HEK293 (cell line): Measurements from ENCODE around the gene EFEMP2.
A peak's percentile ranks its signal among the peaks of the same experiment; 100 is the strongest.

Source experiments
- BCL11A ChIP-seq: fragments of 450-650 bp; formaldehyde crosslinking; IDR thresholded peaks from 2 replicates; pipeline ENCODE4 v1.5.1; 2016; ENCODE audit warnings: low read depth, missing biosample characterization, missing genetic modification characterization
- KLF7 ChIP-seq: fragments of 450-650 bp; formaldehyde crosslinking; IDR thresholded peaks from 2 replicates; pipeline ENCODE4 v1.5.1; 2016; ENCODE audit warnings: missing biosample characterization, missing genetic modification characterization, borderline replicate concordance
- OSR2 ChIP-seq: fragments of 450-650 bp; formaldehyde crosslinking; IDR thresholded peaks from 2 replicates; pipeline ENCODE4 v1.5.1; 2016; ENCODE audit warnings: missing biosample characterization, missing genetic modification characterization
- PATZ1 ChIP-seq: fragments of 450-650 bp; formaldehyde crosslinking; IDR thresholded peaks from 2 replicates; pipeline ENCODE4 v1.5.1; 2016; ENCODE audit warnings: missing biosample characterization, missing genetic modification characterization
- PRDM2 ChIP-seq: fragments of 450-650 bp; formaldehyde crosslinking; IDR thresholded peaks from 2 replicates; pipeline ENCODE4 v1.5.1; 2016; ENCODE audit warnings: missing biosample characterization, missing genetic modification characterization, borderline replicate concordance
- SCRT1 ChIP-seq: fragments of 450-650 bp; formaldehyde crosslinking; IDR thresholded peaks from 2 replicates; pipeline ENCODE4 v1.5.1; 2016; ENCODE audit warnings: missing biosample characterization, missing genetic modification characterization, borderline replicate concordance
- SP3 ChIP-seq: fragments of 450-650 bp; formaldehyde crosslinking; IDR thresholded peaks from 2 replicates; pipeline ENCODE4 v1.5.1; 2016; ENCODE audit warnings: missing biosample characterization, missing genetic modification characterization
- ZBTB11 ChIP-seq: fragments of 450-650 bp; formaldehyde crosslinking; conservative IDR thresholded peaks from 2 replicates; pipeline ENCODE4 v1.5.1; 2016; ENCODE audit warnings: low read depth, missing biosample characterization, missing genetic modification characterization
- ZBTB26 ChIP-seq: fragments of 450-650 bp; formaldehyde crosslinking; optimal IDR thresholded peaks from 2 replicates; pipeline ENCODE3; 2016; ENCODE audit warnings: missing biosample characterization, mild to moderate bottlenecking, missing genetic modification characterization
- ZBTB48 ChIP-seq: fragments of 450-650 bp; formaldehyde crosslinking; IDR thresholded peaks from 2 replicates; pipeline ENCODE4 v1.5.1; 2016; ENCODE audit warnings: missing biosample characterization, missing genetic modification characterization
- ZIC2 ChIP-seq: fragments of 450-650 bp; formaldehyde crosslinking; IDR thresholded peaks from 2 replicates; pipeline ENCODE4 v1.5.1; 2016; ENCODE audit warnings: missing biosample characterization, missing genetic modification characterization
- ZNF175 ChIP-seq: fragments of 450-650 bp; formaldehyde crosslinking; IDR thresholded peaks from 2 replicates; pipeline ENCODE4 v1.5.1; 2016; ENCODE audit warnings: missing biosample characterization, missing genetic modification characterization
- ZNF26 ChIP-seq: fragments of 450-650 bp; formaldehyde crosslinking; IDR thresholded peaks from 2 replicates; pipeline ENCODE4 v1.5.1; 2016; ENCODE audit warnings: missing biosample characterization, missing genetic modification characterization
- ZNF311 ChIP-seq: fragments of 450-650 bp; formaldehyde crosslinking; IDR thresholded peaks from 2 replicates; pipeline ENCODE4 v1.5.1; 2017; ENCODE audit warnings: missing biosample characterization, missing genetic modification characterization, borderline replicate concordance
- ZNF324 ChIP-seq: fragments of 450-650 bp; formaldehyde crosslinking; IDR thresholded peaks from 2 replicates; pipeline ENCODE4 v1.5.1; 2016; ENCODE audit warnings: missing biosample characterization, missing genetic modification characterization
- ZNF350 ChIP-seq: fragments of 450-650 bp; formaldehyde crosslinking; IDR thresholded peaks from 2 replicates; pipeline ENCODE4 v1.5.0; 2017; ENCODE audit warnings: missing biosample characterization, mild to moderate bottlenecking, missing genetic modification characterization
- ZNF37A ChIP-seq: fragments of 450-650 bp; IDR thresholded peaks from 2 replicates; pipeline ENCODE4 v1.5.1; 2018; ENCODE audit warnings: missing biosample characterization, missing genetic modification characterization
- ZNF501 ChIP-seq: fragments of 450-650 bp; formaldehyde crosslinking; IDR thresholded peaks from 2 replicates; pipeline ENCODE4 v1.5.1; 2016; ENCODE audit warnings: missing biosample characterization, missing genetic modification characterization
- ZNF510 ChIP-seq: fragments of 450-650 bp; formaldehyde crosslinking; IDR thresholded peaks from 2 replicates; pipeline ENCODE4 v1.5.1; 2018; ENCODE audit warnings: mild to moderate bottlenecking, missing genetic modification characterization, missing biosample characterization; ENCODE audit not compliant: insufficient replicate concordance
- ZNF514 ChIP-seq: fragments of 450-650 bp; formaldehyde crosslinking; IDR thresholded peaks from 2 replicates; pipeline ENCODE4 v1.5.1; 2016; ENCODE audit warnings: missing biosample characterization, missing genetic modification characterization
- ZNF561 ChIP-seq: fragments of 450-650 bp; IDR thresholded peaks from 2 replicates; pipeline ENCODE4 v1.5.1; 2018; ENCODE audit warnings: missing biosample characterization, missing genetic modification characterization, borderline replicate concordance
- ZNF596 ChIP-seq: fragments of 450-650 bp; IDR thresholded peaks from 2 replicates; pipeline ENCODE4 v1.5.0; 2018; ENCODE audit warnings: missing biosample characterization, mild to moderate bottlenecking, missing genetic modification characterization, moderate library complexity
- ZNF629 ChIP-seq: fragments of 450-650 bp; formaldehyde crosslinking; IDR thresholded peaks from 2 replicates; pipeline ENCODE4 v1.5.1; 2017; ENCODE audit warnings: missing biosample characterization, missing genetic modification characterization
- ZNF645 ChIP-seq: fragments of 450-650 bp; formaldehyde crosslinking; IDR thresholded peaks from 2 replicates; pipeline ENCODE4; 2016; ENCODE audit warnings: missing biosample characterization, missing genetic modification characterization

The EFEMP2 gene

GRCh38 chr11:65900125-65900898, 27.7 kb upstream of the EFEMP2 start, which contains the start of gene FOSL1 (continued):
- TF ChIP-seq SP3 (tag by site-specific recombination), result peak; percentile 93
- TF ChIP-seq ZNF629, result peak; percentile 75
- no peak for TF ChIP-seq ZNF311 (tag by site-specific recombination)
- TF ChIP-seq ZNF324 (tag by site-specific recombination), result no peak
- TF ChIP-seq ZNF501 (tag by site-specific recombination), result no peak
- TF ChIP-seq ZNF645 (tag by site-specific recombination), result no peak
- peak; percentile 24; the same call in 1 of the 2 replicates for TF ChIP-seq ZNF561 (tag by site-specific recombination)
- no peak for TF ChIP-seq ZNF350
- TF ChIP-seq ZNF26 (tag by site-specific recombination), result no peak
- no peak for TF ChIP-seq ZNF510
- TF ChIP-seq ZIC2 (tag by site-specific recombination), result no peak
- peak; percentile 64; the same call in 1 of the 2 replicates for TF ChIP-seq KLF7 (tag by site-specific recombination)
- TF ChIP-seq ZNF37A (tag by site-specific recombination), result 0 out of 2 replicates have a peak, but pooled peaks have one; percentile 8
- TF ChIP-seq ZNF514, result no peak
- no peak for TF ChIP-seq ZBTB11 (tag by site-specific recombination)
- TF ChIP-seq PRDM2 (tag by site-specific recombination), result no peak
- no peak for TF ChIP-seq ZNF175 (tag by site-specific recombination)
- TF ChIP-seq OSR2, result no peak
- no peak for TF ChIP-seq BCL11A (tag by site-specific recombination)
- TF ChIP-seq PATZ1 (tag by site-specific recombination), result peak; percentile 81
- peak; percentile 72 for TF ChIP-seq ZBTB26 (tag by site-specific recombination)
- TF ChIP-seq ZBTB48 (tag by site-specific recombination), result no peak
- 0 out of 2 replicates have a peak, but pooled peaks have one; percentile 31 for TF ChIP-seq ZNF596 (tag by site-specific recombination)
- no peak for TF ChIP-seq SCRT1 (tag by site-specific recombination)
